ENCODE data around the gene KRTAP10-7.

- no peak for TF ChIP-seq POLR2A (IDR thresholded peaks at IDR 0.05)
- TF ChIP-seq CTCF (IDR thresholded peaks at IDR 0.05): no peak
Observed at GRCh38 chr21:44603911-44604310, 3.5 kb downstream of the KRTAP10-7 start.

Measured in prostate gland (tissue), 2 donors.